ENCODE measurements around the gene LPP. TPM values are rescaled to one million over a fixed set of nuclear protein-coding genes. Genes with fewer than 3 reads are reported as not detected.

The LPP gene
- total and polyA plus RNA-seq, 10 of the 15 experiments (the other 5 are each of a cell fraction or from before 2014, with no cell fraction given), result under 0.01 to 0.62 (median 0.03) TPM

DNA sequence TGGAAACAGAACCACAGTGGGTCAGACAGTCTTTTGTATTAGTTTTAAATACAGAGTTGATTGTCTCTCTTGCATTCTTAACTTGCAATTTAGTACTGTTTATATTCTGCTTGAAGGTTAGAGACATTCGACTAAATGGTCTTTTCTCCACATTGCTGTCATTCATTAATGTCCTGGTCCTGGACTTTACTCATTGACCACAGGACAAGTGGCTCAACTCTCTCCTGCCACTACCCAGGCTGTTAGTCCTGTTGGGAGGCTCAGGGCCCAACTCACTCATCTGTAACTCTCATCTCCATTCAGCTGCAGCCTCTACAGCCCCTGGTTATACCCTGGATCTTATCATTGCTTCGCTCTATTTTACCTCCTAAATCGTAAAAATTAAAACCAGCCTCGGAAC is 427.4 kb downstream of the LPP start:
- no peak overlapping the region for H3K4me3 ChIP-seq
- CTCF ChIA-PET, result no interaction called here
- no TSS peak for BruUV-seq (replicated peaks)
- 18% methylated on average over 4 of the region's 4 CpGs for WGBS (ENCODE audit: insufficient coverage, insufficient replicate concordance, low lambda C conversion rate, missing lambda C conversion rate)
- no peak overlapping the region for H3K27ac ChIP-seq (ENCODE audit: control insufficient read depth, insufficient read depth)
- DNase-seq (ENCODE audit: low read depth, low spot score) (no peak), ATAC-seq (no peak), FAIRE-seq (no peak)
- no peak overlapping the region for H2AFZ ChIP-seq (ENCODE audit: control insufficient read depth, low read depth, low read length)
- H3K27me3 ChIP-seq (replicated peaks in 1 of 2; ENCODE audit: control insufficient read depth in 2 of 2, insufficient read depth in 2 of 2, low read length in 1 of 2), result peaks cover 0 to 3% of the 10 kb centered on the region in 2 experiments; a peak in 1 of 4 replicates
- H3K9me3 ChIP-seq (replicated peaks; ENCODE audit: control insufficient read depth, insufficient read depth, low read length), result no peaks in the 10 kb centered on the region
- no peak overlapping the region for H3K9ac ChIP-seq (ENCODE audit: control insufficient read depth, insufficient read depth, low read length)
- no peaks in the 10 kb centered on the region for H4K20me1 ChIP-seq (ENCODE audit: control insufficient read depth, insufficient read depth)
- no peaks in the 10 kb centered on the region for H3K79me2 ChIP-seq (ENCODE audit: control insufficient read depth, insufficient read depth, low read length)
- RAD21 ChIA-PET (ENCODE audit: unreplicated experiment), result no interaction called here
- no peaks in the 10 kb centered on the region for H3K4me1 ChIP-seq (ENCODE audit: control insufficient read depth, insufficient read depth, low read length)
- no peaks in the 10 kb centered on the region for H3K36me3 ChIP-seq (ENCODE audit: control insufficient read depth in 2 of 2, insufficient read depth in 2 of 2, low read length in 1 of 2)
- intact Hi-C loops (cut with micrococcal nuclease; ENCODE audit: unreplicated experiment), result no loop called here
- in situ Hi-C loops (cut with MboI), result no loop called here
- H3K4me2 ChIP-seq (ENCODE audit: control insufficient read depth, insufficient read depth), result no peak overlapping the region
- SMC1A ChIA-PET (ENCODE audit: uncharacterized antibody, unreplicated experiment), result no interaction called here
- POLR2A ChIA-PET, result no interaction called here
- TF ChIP-seq POLR2AphosphoS2 (IDR thresholded peaks at IDR 0.05; ENCODE audit: low read depth, low read length), result no peak
- TF ChIP-seq, protein P1, sequence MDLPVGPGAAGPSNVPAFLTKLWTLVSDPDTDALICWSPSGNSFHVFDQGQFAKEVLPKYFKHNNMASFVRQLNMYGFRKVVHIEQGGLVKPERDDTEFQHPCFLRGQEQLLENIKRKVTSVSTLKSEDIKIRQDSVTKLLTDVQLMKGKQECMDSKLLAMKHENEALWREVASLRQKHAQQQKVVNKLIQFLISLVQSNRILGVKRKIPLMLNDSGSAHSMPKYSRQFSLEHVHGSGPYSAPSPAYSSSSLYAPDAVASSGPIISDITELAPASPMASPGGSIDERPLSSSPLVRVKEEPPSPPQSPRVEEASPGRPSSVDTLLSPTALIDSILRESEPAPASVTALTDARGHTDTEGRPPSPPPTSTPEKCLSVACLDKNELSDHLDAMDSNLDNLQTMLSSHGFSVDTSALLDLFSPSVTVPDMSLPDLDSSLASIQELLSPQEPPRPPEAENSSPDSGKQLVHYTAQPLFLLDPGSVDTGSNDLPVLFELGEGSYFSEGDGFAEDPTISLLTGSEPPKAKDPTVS (IDR thresholded peaks at IDR 0.05; ENCODE audit: low read depth, low read length), result no peak
- TF ChIP-seq SP1 (IDR thresholded peaks at IDR 0.05; ENCODE audit: low read depth, low read length), result no peak
- TF ChIP-seq ZSCAN29 (IDR thresholded peaks at IDR 0.05), result no peak
- TF ChIP-seq FOXM1 (IDR thresholded peaks at IDR 0.05; ENCODE audit: low read depth, low read length), result no peak
- no peak for TF ChIP-seq SMAD5 (IDR thresholded peaks at IDR 0.05; ENCODE audit: low read depth)
- TF ChIP-seq BACH1 (IDR thresholded peaks at IDR 0.05; ENCODE audit: borderline replicate concordance), result no peak
- TF ChIP-seq KLF5 (IDR thresholded peaks at IDR 0.05; ENCODE audit: partially characterized antibody), result no peak
- TF ChIP-seq, protein P2, sequence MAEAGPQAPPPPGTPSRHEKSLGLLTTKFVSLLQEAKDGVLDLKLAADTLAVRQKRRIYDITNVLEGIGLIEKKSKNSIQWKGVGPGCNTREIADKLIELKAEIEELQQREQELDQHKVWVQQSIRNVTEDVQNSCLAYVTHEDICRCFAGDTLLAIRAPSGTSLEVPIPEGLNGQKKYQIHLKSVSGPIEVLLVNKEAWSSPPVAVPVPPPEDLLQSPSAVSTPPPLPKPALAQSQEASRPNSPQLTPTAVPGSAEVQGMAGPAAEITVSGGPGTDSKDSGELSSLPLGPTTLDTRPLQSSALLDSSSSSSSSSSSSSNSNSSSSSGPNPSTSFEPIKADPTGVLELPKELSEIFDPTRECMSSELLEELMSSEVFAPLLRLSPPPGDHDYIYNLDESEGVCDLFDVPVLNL (IDR thresholded peaks at IDR 0.05; ENCODE audit: low read depth, low read length), result no peak
- TF ChIP-seq, protein P3, sequence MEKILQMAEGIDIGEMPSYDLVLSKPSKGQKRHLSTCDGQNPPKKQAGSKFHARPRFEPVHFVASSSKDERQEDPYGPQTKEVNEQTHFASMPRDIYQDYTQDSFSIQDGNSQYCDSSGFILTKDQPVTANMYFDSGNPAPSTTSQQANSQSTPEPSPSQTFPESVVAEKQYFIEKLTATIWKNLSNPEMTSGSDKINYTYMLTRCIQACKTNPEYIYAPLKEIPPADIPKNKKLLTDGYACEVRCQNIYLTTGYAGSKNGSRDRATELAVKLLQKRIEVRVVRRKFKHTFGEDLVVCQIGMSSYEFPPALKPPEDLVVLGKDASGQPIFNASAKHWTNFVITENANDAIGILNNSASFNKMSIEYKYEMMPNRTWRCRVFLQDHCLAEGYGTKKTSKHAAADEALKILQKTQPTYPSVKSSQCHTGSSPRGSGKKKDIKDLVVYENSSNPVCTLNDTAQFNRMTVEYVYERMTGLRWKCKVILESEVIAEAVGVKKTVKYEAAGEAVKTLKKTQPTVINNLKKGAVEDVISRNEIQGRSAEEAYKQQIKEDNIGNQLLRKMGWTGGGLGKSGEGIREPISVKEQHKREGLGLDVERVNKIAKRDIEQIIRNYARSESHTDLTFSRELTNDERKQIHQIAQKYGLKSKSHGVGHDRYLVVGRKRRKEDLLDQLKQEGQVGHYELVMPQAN (conservative IDR thresholded peaks at IDR 0.05), result no peak
- no peak for TF ChIP-seq CREB1 (IDR thresholded peaks at IDR 0.05; ENCODE audit: low read depth)
- TF ChIP-seq, protein P4, sequence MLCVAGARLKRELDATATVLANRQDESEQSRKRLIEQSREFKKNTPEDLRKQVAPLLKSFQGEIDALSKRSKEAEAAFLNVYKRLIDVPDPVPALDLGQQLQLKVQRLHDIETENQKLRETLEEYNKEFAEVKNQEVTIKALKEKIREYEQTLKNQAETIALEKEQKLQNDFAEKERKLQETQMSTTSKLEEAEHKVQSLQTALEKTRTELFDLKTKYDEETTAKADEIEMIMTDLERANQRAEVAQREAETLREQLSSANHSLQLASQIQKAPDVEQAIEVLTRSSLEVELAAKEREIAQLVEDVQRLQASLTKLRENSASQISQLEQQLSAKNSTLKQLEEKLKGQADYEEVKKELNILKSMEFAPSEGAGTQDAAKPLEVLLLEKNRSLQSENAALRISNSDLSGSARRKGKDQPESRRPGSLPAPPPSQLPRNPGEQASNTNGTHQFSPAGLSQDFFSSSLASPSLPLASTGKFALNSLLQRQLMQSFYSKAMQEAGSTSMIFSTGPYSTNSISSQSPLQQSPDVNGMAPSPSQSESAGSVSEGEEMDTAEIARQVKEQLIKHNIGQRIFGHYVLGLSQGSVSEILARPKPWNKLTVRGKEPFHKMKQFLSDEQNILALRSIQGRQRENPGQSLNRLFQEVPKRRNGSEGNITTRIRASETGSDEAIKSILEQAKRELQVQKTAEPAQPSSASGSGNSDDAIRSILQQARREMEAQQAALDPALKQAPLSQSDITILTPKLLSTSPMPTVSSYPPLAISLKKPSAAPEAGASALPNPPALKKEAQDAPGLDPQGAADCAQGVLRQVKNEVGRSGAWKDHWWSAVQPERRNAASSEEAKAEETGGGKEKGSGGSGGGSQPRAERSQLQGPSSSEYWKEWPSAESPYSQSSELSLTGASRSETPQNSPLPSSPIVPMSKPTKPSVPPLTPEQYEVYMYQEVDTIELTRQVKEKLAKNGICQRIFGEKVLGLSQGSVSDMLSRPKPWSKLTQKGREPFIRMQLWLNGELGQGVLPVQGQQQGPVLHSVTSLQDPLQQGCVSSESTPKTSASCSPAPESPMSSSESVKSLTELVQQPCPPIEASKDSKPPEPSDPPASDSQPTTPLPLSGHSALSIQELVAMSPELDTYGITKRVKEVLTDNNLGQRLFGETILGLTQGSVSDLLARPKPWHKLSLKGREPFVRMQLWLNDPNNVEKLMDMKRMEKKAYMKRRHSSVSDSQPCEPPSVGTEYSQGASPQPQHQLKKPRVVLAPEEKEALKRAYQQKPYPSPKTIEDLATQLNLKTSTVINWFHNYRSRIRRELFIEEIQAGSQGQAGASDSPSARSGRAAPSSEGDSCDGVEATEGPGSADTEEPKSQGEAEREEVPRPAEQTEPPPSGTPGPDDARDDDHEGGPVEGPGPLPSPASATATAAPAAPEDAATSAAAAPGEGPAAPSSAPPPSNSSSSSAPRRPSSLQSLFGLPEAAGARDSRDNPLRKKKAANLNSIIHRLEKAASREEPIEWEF (IDR thresholded peaks at IDR 0.05; ENCODE audit: insufficient replicate concordance, low read depth, low read length), result no peak
- TF ChIP-seq SRF (IDR thresholded peaks at IDR 0.05; ENCODE audit: low read depth in 2 of 2, low read length in 2 of 2), result no peak
- no peak for TF ChIP-seq BHLHE40 (IDR thresholded peaks at IDR 0.05; ENCODE audit: borderline replicate concordance in 1 of 2, low read depth in 2 of 2, low read length in 1 of 2)

Data from GM12878 (cell line).